Measurements from ENCODE around the gene PPP1R13L.
"Not testable (repeated sequence)": the region's sequence is repeated elsewhere in the genome, so short reads cannot be mapped to it uniquely, and the experiment has no call there.

PPP1R13L gene

DNA sequence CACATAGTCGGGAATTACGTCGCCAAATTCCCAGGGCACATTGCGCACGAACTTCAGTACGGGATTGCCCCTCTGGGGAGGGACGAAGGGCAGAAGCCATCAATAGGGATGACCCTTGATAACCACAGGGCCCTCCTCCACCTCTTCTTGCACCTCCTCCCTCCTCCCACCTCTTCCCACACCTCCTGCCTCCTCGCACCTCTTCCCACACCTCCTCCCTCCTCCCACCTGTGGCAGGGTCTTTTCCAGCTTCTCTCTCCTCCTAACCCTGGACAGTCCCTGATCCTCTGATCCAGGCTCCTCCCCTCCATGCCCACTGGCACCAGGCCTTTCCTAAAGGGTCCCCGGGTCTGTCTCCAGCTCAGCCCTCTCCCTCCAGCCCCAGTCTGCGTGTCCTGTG lies 15.5 kb upstream of the PPP1R13L start:
- H3K4me1 Mint-ChIP-seq, result peaks cover 70% of the 10 kb centered on the region

DNA sequence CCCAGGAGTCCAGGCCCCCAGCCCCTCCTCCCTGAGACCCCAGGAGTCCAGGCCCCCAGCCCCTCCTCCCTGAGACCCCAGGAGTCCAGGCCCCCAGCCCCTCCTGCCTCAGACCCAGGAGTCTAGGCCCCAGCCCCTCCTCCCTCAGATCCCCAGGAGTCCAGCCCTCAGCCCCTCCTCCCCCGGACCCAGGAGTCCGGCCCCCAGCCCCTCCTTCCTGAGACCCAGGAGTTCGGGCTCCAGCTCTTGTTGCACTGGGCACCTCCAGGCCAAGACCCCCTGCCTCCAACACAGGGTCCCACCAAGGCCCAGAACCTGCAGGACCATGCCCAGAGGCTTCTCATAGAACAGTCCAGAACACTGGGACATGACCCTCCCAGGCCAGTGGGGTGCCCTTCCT lies 15.0 kb upstream of the PPP1R13L start:
- peak overlapping the region; percentile 48 for H3K4me3 Mint-ChIP-seq
- H3K27ac Mint-ChIP-seq, result peak overlapping the region; percentile 88

More for the DNA sequence above, 15.5 kb upstream of the PPP1R13L start:
- H3K36me3 Mint-ChIP-seq, result peaks cover 45% of the 10 kb centered on the region
- no peak for ATAC-seq
- H3K9me3 Mint-ChIP-seq, result no peaks in the 10 kb centered on the region
- no peaks in the 10 kb centered on the region for H3K27me3 Mint-ChIP-seq
- H3K27ac Mint-ChIP-seq, result peak overlapping the region; percentile 88
- peak overlapping the region; percentile 46 for H3K4me3 Mint-ChIP-seq

DNA sequence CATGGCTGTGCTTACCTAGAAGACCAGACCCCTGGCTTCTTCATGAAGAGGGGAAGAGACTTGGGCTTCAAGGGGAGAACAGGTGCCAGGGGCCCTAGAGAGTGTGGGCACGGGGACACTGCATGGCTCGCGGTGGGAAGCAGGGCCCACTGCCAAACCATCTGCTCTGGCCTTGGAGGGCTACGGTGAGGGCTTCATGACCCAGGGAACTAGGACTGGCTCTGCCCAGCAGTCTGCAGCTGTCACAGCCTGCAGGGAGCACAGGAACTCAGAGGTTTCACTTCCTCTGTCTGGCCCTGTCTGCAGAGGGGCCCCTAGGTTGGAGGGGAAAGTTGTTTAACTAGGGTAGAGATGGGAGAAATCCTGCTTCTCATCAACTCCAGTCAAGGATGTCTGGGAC lies 14.5 kb upstream of the PPP1R13L start:
- ATAC-seq, result peak; percentile 87
- Mint-ChIP-seq H3K36me3 (peaks cover 49% of the 10 kb centered on the region), H3K4me3 (peak overlapping the region; percentile 38), H3K27me3 (no peaks in the 10 kb centered on the region), H3K27ac (peak overlapping the region; percentile 88), H3K4me1 (peaks cover 67% of the 10 kb centered on the region), H3K9me3 (no peaks in the 10 kb centered on the region)

More for the DNA sequence above, 15.0 kb upstream of the PPP1R13L start:
- H3K36me3 Mint-ChIP-seq, result peaks cover 45% of the 10 kb centered on the region
- H3K9me3 Mint-ChIP-seq, result no peaks in the 10 kb centered on the region
- H3K27me3 Mint-ChIP-seq, result no peaks in the 10 kb centered on the region
- no peak for ATAC-seq
- peaks cover 70% of the 10 kb centered on the region for H3K4me1 Mint-ChIP-seq

DNA sequence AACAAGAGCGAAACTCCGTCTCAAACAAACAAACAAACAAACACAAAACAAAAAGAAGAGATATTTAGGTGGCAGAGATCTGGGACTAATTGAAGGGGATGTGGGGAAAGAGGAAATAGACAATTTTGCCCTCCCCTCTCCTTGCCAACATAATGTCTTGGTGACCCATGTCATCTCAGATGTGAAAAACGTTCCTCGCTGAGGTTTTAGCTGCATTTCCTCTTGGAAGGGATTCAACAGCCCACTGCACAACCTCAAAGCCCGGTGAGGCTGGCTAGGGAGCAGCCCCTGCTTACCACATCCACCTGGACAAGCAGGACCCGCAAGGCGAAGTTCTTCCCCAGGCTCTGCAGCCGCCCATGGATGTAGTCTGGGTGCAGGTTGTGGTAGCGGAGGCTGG lies 13.9 kb upstream of the PPP1R13L start:
- ATAC-seq, result no peak
- Mint-ChIP-seq H3K27me3 (no peaks in the 10 kb centered on the region), H3K4me1 (peaks cover 61% of the 10 kb centered on the region), H3K4me3 (peak overlapping the region; percentile 3), H3K27ac (peak overlapping the region; percentile 88), H3K9me3 (no peaks in the 10 kb centered on the region), H3K36me3 (peaks cover 55% of the 10 kb centered on the region)

DNA sequence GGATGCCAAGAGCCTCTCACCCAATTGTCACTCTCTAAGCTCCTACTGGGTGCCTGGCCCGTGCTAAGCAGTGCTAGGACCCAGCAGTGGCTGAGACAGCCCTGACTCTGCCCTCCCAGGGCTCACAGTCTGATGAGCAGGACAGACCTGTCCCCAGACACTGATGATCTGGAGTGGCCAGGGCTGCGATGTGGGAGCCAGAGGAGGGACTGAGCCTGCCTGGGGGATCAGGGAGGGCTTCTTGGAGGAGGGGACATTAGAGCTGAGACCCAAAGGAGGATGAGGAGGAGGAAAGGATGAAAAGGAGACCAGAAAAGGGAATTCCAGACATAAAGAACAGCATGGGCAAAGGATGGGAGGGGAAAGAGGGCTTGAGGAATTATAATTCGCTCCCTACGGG lies 12.3 kb upstream of the PPP1R13L start:
- Mint-ChIP-seq H3K27ac (peak overlapping the region; percentile 82), H3K36me3 (peaks cover 61% of the 10 kb centered on the region), H3K4me1 (peaks cover 44% of the 10 kb centered on the region), H3K27me3 (no peaks in the 10 kb centered on the region), H3K9me3 (no peaks in the 10 kb centered on the region), H3K4me3 (no peak overlapping the region)
- no peak for ATAC-seq

DNA sequence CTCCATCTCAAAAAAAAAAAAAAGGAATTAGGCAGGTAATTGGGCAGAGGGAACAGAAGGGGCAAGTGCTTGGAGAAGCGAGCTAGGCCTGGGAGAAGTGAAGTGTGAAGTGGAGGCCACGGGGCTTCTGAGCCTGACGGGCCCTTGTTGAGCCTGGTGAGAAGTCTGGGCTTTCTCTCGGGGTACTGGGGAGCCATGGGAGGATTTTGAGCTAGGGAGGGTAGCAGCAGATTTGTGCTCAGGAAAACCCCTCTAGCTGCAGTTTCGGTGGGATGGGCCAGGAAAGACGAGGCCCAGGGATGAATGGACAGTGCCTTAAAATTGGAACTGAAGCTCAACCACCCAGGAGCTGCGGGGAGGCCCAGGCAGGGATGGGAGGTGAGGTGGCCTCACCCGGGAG lies 9.6 kb upstream of the PPP1R13L start:
- peaks cover 22% of the 10 kb centered on the region for H3K4me1 Mint-ChIP-seq
- H3K4me3 Mint-ChIP-seq, result no peak overlapping the region
- H3K27me3 Mint-ChIP-seq, result no peaks in the 10 kb centered on the region
- peak overlapping the region; percentile 28 for H3K27ac Mint-ChIP-seq
- no peaks in the 10 kb centered on the region for H3K9me3 Mint-ChIP-seq
- peaks cover 44% of the 10 kb centered on the region for H3K36me3 Mint-ChIP-seq
- ATAC-seq, result no peak

DNA sequence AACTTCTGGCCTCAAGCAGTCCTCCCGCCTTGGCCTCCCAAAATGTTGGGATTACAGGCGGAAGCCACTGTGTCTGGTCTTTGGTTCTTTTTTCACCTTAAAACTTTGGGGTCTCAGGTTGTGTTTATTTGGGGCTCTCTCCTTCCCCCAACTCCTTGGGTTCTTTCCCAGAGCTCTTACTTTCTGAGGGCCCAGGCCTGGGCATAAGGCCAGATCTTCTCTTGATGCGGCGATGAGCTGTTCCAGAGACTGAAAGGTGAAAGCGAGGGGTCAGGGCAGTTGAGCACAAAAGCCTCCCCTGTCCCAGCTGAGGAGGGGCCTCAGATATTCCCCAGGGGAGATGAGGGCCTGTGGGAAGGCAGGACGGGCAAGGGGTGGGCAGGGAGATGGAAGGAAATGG lies 8.6 kb upstream of the PPP1R13L start:
- H3K4me1 Mint-ChIP-seq, result peaks cover 22% of the 10 kb centered on the region
- no peak for ATAC-seq
- no peaks in the 10 kb centered on the region for H3K9me3 Mint-ChIP-seq
- H3K36me3 Mint-ChIP-seq, result peaks cover 52% of the 10 kb centered on the region
- no peak overlapping the region for H3K27ac Mint-ChIP-seq
- H3K27me3 Mint-ChIP-seq, result no peaks in the 10 kb centered on the region
- no peak overlapping the region for H3K4me3 Mint-ChIP-seq

GRCh38 chr19:45410330-45410729 lies 5.5 kb upstream of the PPP1R13L start:
- peaks cover 36% of the 10 kb centered on the region for H3K4me1 Mint-ChIP-seq
- not testable (repeated sequence) for H3K9me3 Mint-ChIP-seq, H3K4me3 Mint-ChIP-seq, H3K27me3 Mint-ChIP-seq, H3K27ac Mint-ChIP-seq, ATAC-seq
- peaks cover 34% of the 10 kb centered on the region for H3K36me3 Mint-ChIP-seq

DNA sequence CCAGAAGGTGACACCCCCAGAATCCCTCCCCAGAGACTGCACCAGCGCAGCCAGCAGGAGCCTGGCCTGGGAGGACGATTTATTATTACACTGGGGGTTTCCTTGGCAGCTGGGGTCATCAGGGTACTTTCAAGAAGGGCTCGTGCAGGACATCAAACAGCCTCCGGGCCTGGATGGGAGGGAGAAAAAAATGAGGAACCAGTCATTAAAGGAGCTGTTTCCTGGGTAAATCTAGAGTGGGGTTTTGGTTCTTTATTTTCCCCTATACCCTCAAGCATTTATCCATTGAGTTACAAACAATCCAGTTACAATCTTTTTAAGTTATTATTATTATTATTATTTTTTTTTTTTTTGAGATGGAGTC lies 4.7 kb upstream of the PPP1R13L start:
- H3K27ac Mint-ChIP-seq, result peak overlapping the region; percentile 22
- H3K4me1 Mint-ChIP-seq, result peaks cover 44% of the 10 kb centered on the region
- ATAC-seq, result no peak
- peaks cover 9% of the 10 kb centered on the region for H3K27me3 Mint-ChIP-seq
- peaks cover 31% of the 10 kb centered on the region for H3K36me3 Mint-ChIP-seq
- no peak overlapping the region for H3K4me3 Mint-ChIP-seq
- H3K9me3 Mint-ChIP-seq, result no peaks in the 10 kb centered on the region

GRCh38 chr19:45408830-45409556 lies 4.1 kb upstream of the PPP1R13L start:
- Mint-ChIP-seq H3K27me3 (peaks cover 15% of the 10 kb centered on the region), H3K27ac (peak overlapping the region; percentile 22), H3K9me3 (no peaks in the 10 kb centered on the region), H3K4me1 (peaks cover 50% of the 10 kb centered on the region), H3K4me3 (no peak overlapping the region), H3K36me3 (peaks cover 26% of the 10 kb centered on the region)
- no peak for ATAC-seq

- Mint-ChIP-seq H3K27ac (no peak overlapping the region), H3K27me3 (peaks cover 23% of the 10 kb centered on the region), H3K36me3 (peaks cover 17% of the 10 kb centered on the region), H3K9me3 (no peaks in the 10 kb centered on the region), H3K4me1 (peaks cover 58% of the 10 kb centered on the region), H3K4me3 (peak overlapping the region; percentile 40)
- ATAC-seq, result no peak
Measured at GRCh38 chr19:45408121-45408520, 3.3 kb upstream of the PPP1R13L start.

GRCh38 chr19:45407585-45407984 lies 2.7 kb upstream of the PPP1R13L start:
- H3K4me3 Mint-ChIP-seq, H3K9me3 Mint-ChIP-seq, ATAC-seq, H3K27ac Mint-ChIP-seq: not testable (repeated sequence)
- peaks cover 29% of the 10 kb centered on the region for H3K27me3 Mint-ChIP-seq
- H3K4me1 Mint-ChIP-seq, result peaks cover 58% of the 10 kb centered on the region
- peaks cover 13% of the 10 kb centered on the region for H3K36me3 Mint-ChIP-seq

GRCh38 chr19:45407091-45407375 lies 2.2 kb upstream of the PPP1R13L start:
- peaks cover 58% of the 10 kb centered on the region for H3K4me1 Mint-ChIP-seq
- peaks cover 13% of the 10 kb centered on the region for H3K36me3 Mint-ChIP-seq
- peaks cover 30% of the 10 kb centered on the region for H3K27me3 Mint-ChIP-seq
- peak overlapping the region; percentile 88 for H3K4me3 Mint-ChIP-seq
- H3K9me3 Mint-ChIP-seq, result no peaks in the 10 kb centered on the region
- H3K27ac Mint-ChIP-seq, result peak overlapping the region; percentile 88
- no peak for ATAC-seq

DNA sequence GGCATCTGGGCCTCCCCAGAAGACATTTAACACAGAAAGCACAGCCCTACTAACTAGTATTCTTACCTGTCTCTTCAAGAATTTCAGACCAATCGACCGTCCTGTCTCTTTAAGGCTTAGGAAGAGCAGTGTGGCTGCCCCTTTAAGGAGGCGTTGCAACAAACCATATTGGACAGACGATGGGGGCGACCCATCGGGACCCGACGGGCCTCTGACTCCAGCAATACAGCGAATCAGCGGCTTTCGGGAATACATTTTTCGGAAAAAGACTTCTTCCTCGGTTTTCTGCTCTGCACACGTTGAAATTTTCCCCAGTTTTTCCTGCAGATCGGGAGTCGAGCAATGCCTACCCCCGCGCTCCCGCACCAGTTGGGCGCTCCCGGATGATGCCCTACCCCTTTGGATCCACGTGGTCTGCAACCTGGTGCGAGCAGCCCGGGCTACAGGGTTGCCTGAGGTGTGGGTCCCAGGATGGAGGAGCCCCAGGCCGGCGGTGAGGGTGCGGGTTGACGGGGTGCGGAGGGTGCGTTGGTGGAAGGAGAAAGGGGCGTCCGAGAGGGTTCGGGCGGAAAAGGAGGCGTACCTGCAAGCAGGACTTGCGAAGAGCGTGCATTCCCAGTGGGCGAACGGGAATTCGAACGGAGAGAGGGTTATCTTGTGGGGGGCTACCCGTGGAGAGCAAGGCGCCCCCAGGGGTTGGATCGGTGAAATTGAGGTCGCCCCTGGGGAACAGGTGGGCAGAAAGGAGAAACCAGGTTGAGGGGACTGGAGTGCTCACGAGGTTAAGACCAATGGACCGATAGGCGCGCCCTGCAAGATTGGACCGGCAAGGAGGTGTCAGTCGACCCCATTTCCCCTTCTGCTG lies 1.6 kb upstream of the PPP1R13L start, which contains the start of gene POLR1G:
Gene POLR1G, plus strand, starts transcription at position 419 of the 865 bp plus-strand sequence. Its CDS starts 53 bp downstream, at position 472.
- no peaks in the 10 kb centered on the region for H3K9me3 Mint-ChIP-seq
- peaks cover 58% of the 10 kb centered on the region for H3K4me1 Mint-ChIP-seq
- H3K36me3 Mint-ChIP-seq, result peaks cover 13% of the 10 kb centered on the region
- H3K4me3 Mint-ChIP-seq, result peak within 1 kb of the TSS; percentile 88
- H3K27me3 Mint-ChIP-seq, result peaks cover 30% of the 10 kb centered on the region
- ATAC-seq, result peak; percentile 90
- peak within 1 kb of the TSS; percentile 88 for H3K27ac Mint-ChIP-seq

DNA sequence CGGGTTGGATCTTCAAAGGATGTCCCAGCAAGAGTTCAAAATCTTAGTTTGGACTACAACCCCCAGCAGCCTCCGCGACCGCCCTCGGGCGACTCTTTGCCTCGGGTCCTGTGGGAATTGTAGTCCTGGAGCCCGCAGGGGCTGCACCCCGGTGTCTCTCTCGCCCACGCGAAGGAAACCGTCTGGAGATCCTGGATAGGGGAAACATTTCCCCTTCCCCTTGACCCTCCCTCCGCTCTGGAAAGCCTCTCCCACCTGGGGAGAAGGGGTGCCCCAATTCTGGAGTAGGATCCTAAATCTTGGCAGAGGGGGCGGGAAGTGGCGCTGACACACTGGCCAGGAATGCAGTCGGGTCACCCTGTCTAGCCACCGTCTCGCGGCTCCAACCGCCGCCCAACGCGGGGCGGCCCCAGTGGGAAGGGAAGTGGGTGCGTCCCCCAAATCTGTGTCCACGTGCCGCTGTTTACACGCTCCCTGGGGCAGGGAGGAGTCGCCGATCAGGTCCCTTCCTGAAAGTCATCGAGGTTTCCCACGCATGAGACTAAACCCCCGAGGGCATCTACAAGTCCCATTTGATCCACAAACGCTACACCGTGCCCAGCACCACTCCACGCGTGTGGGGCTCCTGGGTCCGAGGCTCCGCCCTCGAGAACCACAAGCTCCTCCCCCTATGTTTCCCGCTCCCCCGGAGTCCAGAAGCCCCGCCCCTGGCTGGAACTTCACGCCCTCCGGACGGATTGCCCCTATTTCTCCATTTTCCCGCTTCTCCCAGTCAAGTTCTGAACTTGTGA lies 761 bp upstream of the PPP1R13L start:
- peak; percentile 81 for ATAC-seq
- H3K9me3 Mint-ChIP-seq, result no peaks in the 10 kb centered on the region
- peaks cover 30% of the 10 kb centered on the region for H3K27me3 Mint-ChIP-seq
- H3K27ac Mint-ChIP-seq, result peak overlapping the region; percentile 88
- peaks cover 58% of the 10 kb centered on the region for H3K4me1 Mint-ChIP-seq
- peak overlapping the region; percentile 88 for H3K4me3 Mint-ChIP-seq
- H3K36me3 Mint-ChIP-seq, result peaks cover 13% of the 10 kb centered on the region
